ENCODE results near the gene C1D. TPM values are rescaled to one million over a fixed set of nuclear protein-coding genes. Genes with fewer than 3 reads are reported as not detected.

C1D gene
- total RNA-seq, 1 donor from 2014 or later: 19.0 TPM

GRCh38 chr2:68094111-68094510, 31.3 kb upstream of the C1D start:
- TF ChIP-seq, protein P1, sequence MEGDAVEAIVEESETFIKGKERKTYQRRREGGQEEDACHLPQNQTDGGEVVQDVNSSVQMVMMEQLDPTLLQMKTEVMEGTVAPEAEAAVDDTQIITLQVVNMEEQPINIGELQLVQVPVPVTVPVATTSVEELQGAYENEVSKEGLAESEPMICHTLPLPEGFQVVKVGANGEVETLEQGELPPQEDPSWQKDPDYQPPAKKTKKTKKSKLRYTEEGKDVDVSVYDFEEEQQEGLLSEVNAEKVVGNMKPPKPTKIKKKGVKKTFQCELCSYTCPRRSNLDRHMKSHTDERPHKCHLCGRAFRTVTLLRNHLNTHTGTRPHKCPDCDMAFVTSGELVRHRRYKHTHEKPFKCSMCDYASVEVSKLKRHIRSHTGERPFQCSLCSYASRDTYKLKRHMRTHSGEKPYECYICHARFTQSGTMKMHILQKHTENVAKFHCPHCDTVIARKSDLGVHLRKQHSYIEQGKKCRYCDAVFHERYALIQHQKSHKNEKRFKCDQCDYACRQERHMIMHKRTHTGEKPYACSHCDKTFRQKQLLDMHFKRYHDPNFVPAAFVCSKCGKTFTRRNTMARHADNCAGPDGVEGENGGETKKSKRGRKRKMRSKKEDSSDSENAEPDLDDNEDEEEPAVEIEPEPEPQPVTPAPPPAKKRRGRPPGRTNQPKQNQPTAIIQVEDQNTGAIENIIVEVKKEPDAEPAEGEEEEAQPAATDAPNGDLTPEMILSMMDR (IDR thresholded peaks at IDR 0.05; ENCODE audit: unreplicated experiment): no peak
- no peaks in the 10 kb centered on the region for H3K4me1 Mint-ChIP-seq (ENCODE audit: low read depth)
- peaks cover 14% of the 10 kb centered on the region for H3K27me3 Mint-ChIP-seq
- no peaks in the 10 kb centered on the region for H3K36me3 Mint-ChIP-seq (ENCODE audit: insufficient read depth)
- H3K4me3 Mint-ChIP-seq (ENCODE audit: low read depth): no peak overlapping the region
- no peak for DNase-seq (ENCODE audit: low spot score, unreplicated experiment)
- no peaks in the 10 kb centered on the region for H3K9me3 Mint-ChIP-seq (ENCODE audit: low read depth)
- no peak overlapping the region for H3K27ac Mint-ChIP-seq

DNA sequence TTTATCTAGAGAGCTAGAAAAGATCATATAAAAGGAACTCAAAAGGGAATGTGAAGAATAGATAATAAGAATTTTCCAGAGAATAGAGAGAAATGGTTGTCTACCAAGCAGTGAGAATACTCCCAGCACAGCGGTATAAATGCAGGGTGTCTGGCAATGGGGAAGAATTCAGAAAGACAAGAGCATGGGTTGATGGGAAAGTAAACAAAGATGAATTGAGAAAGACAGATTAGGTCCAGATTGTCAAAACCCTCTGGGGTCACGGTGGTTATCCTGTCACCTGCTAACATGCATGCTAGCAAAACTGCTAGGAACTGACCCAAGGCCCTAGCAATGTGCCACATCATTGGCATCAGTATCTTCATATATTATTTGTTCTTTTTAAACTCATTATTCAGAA, 30.8 kb upstream of the C1D start:
- H3K36me3 Mint-ChIP-seq (ENCODE audit: insufficient read depth): no peaks in the 10 kb centered on the region
- no peak overlapping the region for H3K4me3 Mint-ChIP-seq (ENCODE audit: low read depth)
- H3K9me3 Mint-ChIP-seq (ENCODE audit: low read depth): no peaks in the 10 kb centered on the region
- peaks cover 14% of the 10 kb centered on the region for H3K27me3 Mint-ChIP-seq
- DNase-seq (ENCODE audit: low spot score, unreplicated experiment): no peak
- TF ChIP-seq, protein P1 (IDR thresholded peaks at IDR 0.05; ENCODE audit: unreplicated experiment): no peak
- H3K4me1 Mint-ChIP-seq (ENCODE audit: low read depth): no peaks in the 10 kb centered on the region
- H3K27ac Mint-ChIP-seq: no peak overlapping the region

- Mint-ChIP-seq H3K9me3 (ENCODE audit: low read depth) (no peaks in the 10 kb centered on the region), H3K36me3 (ENCODE audit: insufficient read depth) (no peaks in the 10 kb centered on the region), H3K27me3 (peaks cover 23% of the 10 kb centered on the region), H3K4me1 (ENCODE audit: low read depth) (no peaks in the 10 kb centered on the region), H3K4me3 (ENCODE audit: low read depth) (no peak overlapping the region), H3K27ac (no peak overlapping the region)
- no peak for DNase-seq (ENCODE audit: low spot score, unreplicated experiment)
- TF ChIP-seq, protein P1 (IDR thresholded peaks at IDR 0.05; ENCODE audit: unreplicated experiment): no peak
Measured at GRCh38 chr2:68091439-68092034, 28.7 kb upstream of the C1D start.

DNA sequence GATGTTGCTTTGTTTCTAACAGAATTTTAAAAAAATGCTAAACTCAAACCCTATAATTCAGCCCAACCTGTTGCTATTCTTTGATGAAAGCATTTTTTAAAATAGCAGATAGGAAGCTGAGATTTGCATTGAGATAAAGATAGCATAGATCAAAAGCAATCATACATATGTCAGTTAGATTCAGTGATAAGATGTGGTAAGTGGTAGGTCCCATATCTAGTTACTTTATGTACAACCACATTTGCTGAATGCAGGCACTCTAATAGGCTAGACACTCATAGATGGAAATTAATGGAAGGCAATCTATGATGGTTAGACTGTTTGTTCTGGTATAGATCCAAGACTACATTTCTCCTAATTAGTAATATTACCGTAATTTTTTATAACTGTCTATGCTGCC, 27.2 kb upstream of the C1D start:
- H3K9me3 Mint-ChIP-seq (ENCODE audit: low read depth): no peaks in the 10 kb centered on the region
- TF ChIP-seq, protein P1 (IDR thresholded peaks at IDR 0.05; ENCODE audit: unreplicated experiment): no peak
- no peak for DNase-seq (ENCODE audit: low spot score, unreplicated experiment)
- H3K27me3 Mint-ChIP-seq: peaks cover 26% of the 10 kb centered on the region
- H3K36me3 Mint-ChIP-seq (ENCODE audit: insufficient read depth): no peaks in the 10 kb centered on the region
- H3K4me1 Mint-ChIP-seq (ENCODE audit: low read depth): no peaks in the 10 kb centered on the region
- H3K27ac Mint-ChIP-seq: no peak overlapping the region
- H3K4me3 Mint-ChIP-seq (ENCODE audit: low read depth): no peak overlapping the region

DNA sequence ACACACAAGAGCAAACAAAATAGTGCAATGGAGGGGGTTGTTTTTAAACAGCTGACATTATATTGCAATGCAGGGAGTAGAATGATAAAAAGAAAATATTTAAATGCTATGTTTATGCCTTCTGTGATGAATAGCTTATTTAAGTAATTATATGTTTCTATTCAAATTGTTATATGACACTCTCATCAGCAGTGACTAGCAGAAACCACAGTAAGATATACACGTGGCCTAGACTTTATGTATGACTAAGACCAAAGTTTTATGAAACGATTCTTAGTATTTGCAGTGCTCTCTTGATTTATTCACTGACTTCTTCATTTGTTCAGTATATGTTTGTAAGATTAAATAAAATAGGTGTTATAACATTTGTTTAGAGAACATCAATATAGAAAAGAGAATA, 26.1 kb upstream of the C1D start:
- Mint-ChIP-seq H3K4me1 (ENCODE audit: low read depth) (no peaks in the 10 kb centered on the region), H3K27ac (no peak overlapping the region), H3K27me3 (peaks cover 16% of the 10 kb centered on the region), H3K4me3 (ENCODE audit: low read depth) (no peak overlapping the region), H3K36me3 (ENCODE audit: insufficient read depth) (no peaks in the 10 kb centered on the region), H3K9me3 (ENCODE audit: low read depth) (no peaks in the 10 kb centered on the region)
- DNase-seq (ENCODE audit: low spot score, unreplicated experiment): no peak
- TF ChIP-seq, protein P1 (IDR thresholded peaks at IDR 0.05; ENCODE audit: unreplicated experiment): no peak
